Measurements from ENCODE around the gene NTNG1. TPM values are rescaled to one million over a fixed set of nuclear protein-coding genes. Genes with fewer than 3 reads are reported as not detected.
A peak's percentile ranks its signal among the peaks of the same experiment; 100 is the strongest.

Gene NTNG1
- total RNA-seq, 1 donor from 2014 or later = 3.2 TPM

DNA sequence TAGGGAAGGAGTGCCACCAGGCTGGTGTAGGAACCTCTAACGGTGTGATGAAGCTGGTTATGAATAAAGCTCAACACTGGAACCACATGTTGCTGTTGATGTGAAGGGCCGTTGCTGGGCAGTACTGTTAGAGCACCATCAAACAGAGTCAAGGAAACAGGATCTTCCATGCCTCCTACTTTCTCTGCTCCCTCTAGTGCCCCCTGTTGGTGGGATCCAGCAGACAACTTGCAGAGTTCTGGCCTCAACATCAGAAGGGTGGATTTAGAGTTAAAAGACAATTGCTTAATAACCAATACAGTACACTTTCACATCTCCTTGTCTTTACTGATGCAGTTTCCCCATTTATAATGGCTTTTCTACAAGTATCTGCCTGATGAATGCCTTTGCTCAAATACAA is 336.4 kb downstream of the NTNG1 start:
- Mint-ChIP-seq H3K9me3 (ENCODE audit: unreplicated experiment) (no peaks in the 10 kb centered on the region), H3K27me3 (ENCODE audit: unreplicated experiment) (peaks cover 2% of the 10 kb centered on the region), H3K4me3 (ENCODE audit: unreplicated experiment) (no peak overlapping the region), H3K27ac (ENCODE audit: unreplicated experiment) (no peak overlapping the region), H3K36me3 (ENCODE audit: low read depth, unreplicated experiment) (no peaks in the 10 kb centered on the region), H3K4me1 (ENCODE audit: unreplicated experiment) (peaks cover 2% of the 10 kb centered on the region)
- no peak for DNase-seq (ENCODE audit: low spot score)
- TF ChIP-seq CTCF (IDR thresholded peaks at IDR 0.05; ENCODE audit: unreplicated experiment) = peak; percentile 55

GRCh38 chr1:107479865-107480350 is 339.1 kb downstream of the NTNG1 start:
- no peaks in the 10 kb centered on the region for H3K9me3 Mint-ChIP-seq (ENCODE audit: unreplicated experiment)

GRCh38 chr1:107480548-107481415 is 339.9 kb downstream of the NTNG1 start:
- DNase-seq (ENCODE audit: low spot score) = no peak
- Mint-ChIP-seq H3K9me3 (ENCODE audit: unreplicated experiment) (no peaks in the 10 kb centered on the region), H3K27me3 (ENCODE audit: unreplicated experiment) (peaks cover 2% of the 10 kb centered on the region), H3K36me3 (ENCODE audit: low read depth, unreplicated experiment) (no peaks in the 10 kb centered on the region), H3K4me3 (ENCODE audit: unreplicated experiment) (no peak overlapping the region), H3K27ac (ENCODE audit: unreplicated experiment) (no peak overlapping the region), H3K4me1 (ENCODE audit: unreplicated experiment) (peaks cover 2% of the 10 kb centered on the region)
- TF ChIP-seq CTCF (IDR thresholded peaks at IDR 0.05; ENCODE audit: unreplicated experiment) = no peak

More at GRCh38 chr1:107479865-107480350, 339.1 kb downstream of the NTNG1 start:
- TF ChIP-seq CTCF (IDR thresholded peaks at IDR 0.05; ENCODE audit: unreplicated experiment) = no peak
- H3K27ac Mint-ChIP-seq (ENCODE audit: unreplicated experiment) = no peak overlapping the region
- peaks cover 2% of the 10 kb centered on the region for H3K4me1 Mint-ChIP-seq (ENCODE audit: unreplicated experiment)
- H3K4me3 Mint-ChIP-seq (ENCODE audit: unreplicated experiment) = no peak overlapping the region
- DNase-seq (ENCODE audit: low spot score) = no peak
- H3K36me3 Mint-ChIP-seq (ENCODE audit: low read depth, unreplicated experiment) = no peaks in the 10 kb centered on the region
- peaks cover 2% of the 10 kb centered on the region for H3K27me3 Mint-ChIP-seq (ENCODE audit: unreplicated experiment)

DNA sequence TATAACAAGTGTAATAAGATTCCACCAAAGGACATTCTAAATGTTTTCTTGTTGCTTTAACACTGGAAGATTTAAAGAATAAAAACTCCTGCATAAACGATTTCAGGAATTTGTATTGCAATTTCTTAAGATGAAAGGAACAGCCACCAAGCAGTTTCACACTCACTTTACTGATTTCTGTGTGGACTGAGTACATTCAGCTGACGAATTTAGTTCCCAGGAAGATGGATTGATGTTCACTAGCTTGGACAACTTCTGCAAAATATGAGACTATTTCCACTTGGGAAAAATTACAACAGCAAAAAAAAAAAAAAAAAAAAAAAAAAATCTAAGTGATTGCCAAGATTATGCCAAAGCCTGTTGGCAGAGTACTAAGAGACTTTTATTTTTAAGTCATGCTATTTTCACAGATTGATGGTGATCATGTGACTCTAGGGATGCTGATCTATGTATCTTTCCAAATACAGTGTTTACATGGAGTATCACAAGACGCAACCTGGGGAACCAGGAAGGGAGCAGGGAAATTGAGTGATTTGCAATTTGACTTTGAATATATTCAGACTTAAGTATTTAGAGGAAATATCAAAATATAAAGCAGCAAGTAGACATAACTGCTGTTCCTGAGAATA is 341.0 kb downstream of the NTNG1 start:
- H3K36me3 Mint-ChIP-seq (ENCODE audit: low read depth, unreplicated experiment) = no peaks in the 10 kb centered on the region
- no peaks in the 10 kb centered on the region for H3K9me3 Mint-ChIP-seq (ENCODE audit: unreplicated experiment)
- no peaks in the 10 kb centered on the region for H3K4me1 Mint-ChIP-seq (ENCODE audit: unreplicated experiment)
- no peak overlapping the region for H3K4me3 Mint-ChIP-seq (ENCODE audit: unreplicated experiment)
- TF ChIP-seq CTCF (IDR thresholded peaks at IDR 0.05; ENCODE audit: unreplicated experiment) = no peak
- peaks cover 2% of the 10 kb centered on the region for H3K27me3 Mint-ChIP-seq (ENCODE audit: unreplicated experiment)
- no peak overlapping the region for H3K27ac Mint-ChIP-seq (ENCODE audit: unreplicated experiment)
- DNase-seq (ENCODE audit: low spot score) = no peak

DNA sequence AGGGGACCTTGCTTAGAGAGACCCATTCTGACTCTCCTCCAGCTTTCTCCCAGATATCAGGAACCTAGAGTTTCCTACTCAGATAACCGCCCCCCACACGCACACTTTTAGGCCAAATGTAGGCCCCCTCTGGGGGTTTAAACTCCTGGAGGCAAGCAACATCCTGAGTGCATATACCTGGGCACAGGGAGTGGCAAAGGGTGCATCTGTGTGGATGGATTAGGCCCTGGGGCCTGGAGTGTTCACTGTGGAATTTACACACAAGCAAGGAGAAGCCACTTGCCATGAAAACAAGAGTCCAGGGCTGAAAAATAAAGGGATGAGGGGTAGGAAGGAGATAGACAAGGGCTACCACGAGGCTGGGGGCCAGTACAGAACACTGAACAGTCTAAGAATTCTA is 343.1 kb downstream of the NTNG1 start:
- no peaks in the 10 kb centered on the region for H3K9me3 Mint-ChIP-seq (ENCODE audit: unreplicated experiment)
- no peak overlapping the region for H3K27ac Mint-ChIP-seq (ENCODE audit: unreplicated experiment)
- peaks cover 5% of the 10 kb centered on the region for H3K27me3 Mint-ChIP-seq (ENCODE audit: unreplicated experiment)
- no peak for TF ChIP-seq CTCF (IDR thresholded peaks at IDR 0.05; ENCODE audit: unreplicated experiment)
- H3K36me3 Mint-ChIP-seq (ENCODE audit: low read depth, unreplicated experiment) = no peaks in the 10 kb centered on the region
- no peak overlapping the region for H3K4me3 Mint-ChIP-seq (ENCODE audit: unreplicated experiment)
- DNase-seq (ENCODE audit: low spot score) = no peak
- H3K4me1 Mint-ChIP-seq (ENCODE audit: unreplicated experiment) = no peaks in the 10 kb centered on the region
